Lower leg skin (tissue), 3 donors: ENCODE measurements around the gene RASA3.

Experiments used
- POLR2A ChIP-seq, 2 donors: fragments of 450-650 bp; IDR thresholded peaks; one replicate each; pipeline ENCODE4 v1.6.1; 2016 to 2017; ENCODE audit warnings: antibody characterized with exemption in 2 of 2, mild to moderate bottlenecking in 1 of 2, moderate library complexity in 1 of 2
- TF ChIP-seq, protein P1 (sequence below), 3 donors: fragments of 450-650 bp; IDR thresholded peaks; one replicate each; pipeline ENCODE4 v1.5.1; 2016; ENCODE audit warnings: antibody characterized with exemption in 3 of 3, mild to moderate bottlenecking in 3 of 3, moderate library complexity in 2 of 3

DNA sequence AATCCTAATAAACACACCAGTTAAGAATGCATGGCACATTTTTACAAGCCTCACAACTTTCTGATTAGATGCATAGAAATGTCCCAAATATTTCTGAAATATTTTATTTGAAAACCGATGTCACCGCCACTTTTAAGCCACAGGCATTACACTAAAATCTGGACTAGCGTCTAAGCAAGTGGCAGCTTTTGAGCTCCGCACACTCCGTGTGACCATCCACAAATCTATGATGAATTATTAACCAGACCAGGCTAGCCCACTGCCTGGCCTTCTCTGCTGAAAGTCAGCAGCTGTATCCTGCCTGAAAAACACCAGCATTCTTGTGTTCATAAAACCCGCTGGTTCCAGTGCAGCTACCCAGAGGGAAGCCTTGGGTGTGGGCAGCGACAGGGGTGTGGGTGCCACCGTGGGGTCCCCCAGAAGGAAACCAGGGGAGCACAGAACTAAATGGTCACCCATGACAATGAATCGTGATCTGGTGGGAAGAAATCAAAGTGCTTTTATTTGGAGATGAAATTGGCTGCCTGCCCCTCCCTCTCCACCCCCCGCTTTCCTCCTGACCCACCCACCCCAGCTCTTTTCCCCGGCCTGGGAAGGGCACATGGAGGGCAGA, 13.8 kb downstream of the RASA3 start:
- TF ChIP-seq, protein P1, sequence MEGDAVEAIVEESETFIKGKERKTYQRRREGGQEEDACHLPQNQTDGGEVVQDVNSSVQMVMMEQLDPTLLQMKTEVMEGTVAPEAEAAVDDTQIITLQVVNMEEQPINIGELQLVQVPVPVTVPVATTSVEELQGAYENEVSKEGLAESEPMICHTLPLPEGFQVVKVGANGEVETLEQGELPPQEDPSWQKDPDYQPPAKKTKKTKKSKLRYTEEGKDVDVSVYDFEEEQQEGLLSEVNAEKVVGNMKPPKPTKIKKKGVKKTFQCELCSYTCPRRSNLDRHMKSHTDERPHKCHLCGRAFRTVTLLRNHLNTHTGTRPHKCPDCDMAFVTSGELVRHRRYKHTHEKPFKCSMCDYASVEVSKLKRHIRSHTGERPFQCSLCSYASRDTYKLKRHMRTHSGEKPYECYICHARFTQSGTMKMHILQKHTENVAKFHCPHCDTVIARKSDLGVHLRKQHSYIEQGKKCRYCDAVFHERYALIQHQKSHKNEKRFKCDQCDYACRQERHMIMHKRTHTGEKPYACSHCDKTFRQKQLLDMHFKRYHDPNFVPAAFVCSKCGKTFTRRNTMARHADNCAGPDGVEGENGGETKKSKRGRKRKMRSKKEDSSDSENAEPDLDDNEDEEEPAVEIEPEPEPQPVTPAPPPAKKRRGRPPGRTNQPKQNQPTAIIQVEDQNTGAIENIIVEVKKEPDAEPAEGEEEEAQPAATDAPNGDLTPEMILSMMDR (IDR thresholded peaks at IDR 0.05) = no peak
- no peak for TF ChIP-seq POLR2A (IDR thresholded peaks at IDR 0.05)
